A549 (cell line): Measurements from ENCODE around the gene RPS15.

Experiments used
- MAZ ChIP-seq: fragments of 150-350 bp; IDR thresholded peaks from 2 replicates; pipeline ENCODE4 v1.6.1; 2014; ENCODE audit warnings: antibody characterized with exemption, low read depth, low read length, borderline replicate concordance
- POLR2A ChIP-seq: IDR thresholded peaks from 2 replicates; pipeline ENCODE4 v1.6.1; 2012; ENCODE audit warnings: mild to moderate bottlenecking, low read length
- RCOR1 ChIP-seq: fragments of 150-350 bp; IDR thresholded peaks from 2 replicates; pipeline ENCODE4 v1.6.1; 2014; ENCODE audit warnings: antibody characterized with exemption, low read length, low read depth
- TP53 ChIP-seq: fragments of 250-450 bp; sonication (Bioruptor Pico); IDR thresholded peaks from 2 replicates; pipeline ENCODE4 v1.5.0; 2021; ENCODE audit warnings: mild to moderate bottlenecking, moderate library complexity

GRCh38 chr19:1470305-1471009 is 32.3 kb downstream of the RPS15 start:
- no peak for TF ChIP-seq POLR2A
- TF ChIP-seq RCOR1: no peak
- no peak for TF ChIP-seq TP53 (CRISPR knock-in tag)
- TF ChIP-seq MAZ: no peak
